Gastroesophageal sphincter (tissue), 4 donors: Measurements from ENCODE around the gene EVC2. TPM values are rescaled to one million over a fixed set of nuclear protein-coding genes. Genes with fewer than 3 reads are reported as not detected.

Source experiments
- ATAC-seq: fragments of 150-250 bp; one replicate; pipeline ENCODE4 v1.9.1; 2016; ENCODE audit warnings: mild to moderate bottlenecking, moderate library complexity
- H3K27ac ChIP-seq, 4 donors: fragments of 200-600 bp; sonication (generic) in 3 of 4; 1 replicate in 3 of 4; 2 replicates in 1 of 4; pipeline ENCODE4 v1.5.1; 2016 to 2019
- H3K27me3 ChIP-seq: fragments of 200-600 bp; sonication (generic); one replicate; pipeline ENCODE4 v1.5.1; 2019
- H3K36me3 ChIP-seq, 2 donors: fragments of 200-600 bp; sonication (generic); one replicate each; pipeline ENCODE4 v1.5.1; 2019; ENCODE audit warnings: control low read depth in 1 of 2
- H3K4me1 ChIP-seq, 3 donors: fragments of 200-600 bp; sonication (generic); 1 replicate in 2 of 3; 2 replicates in 1 of 3; pipeline ENCODE4 v1.5.1; 2016 to 2019; ENCODE audit warnings: control low read depth in 2 of 3
- H3K4me3 ChIP-seq, 2 donors: fragments of 200-600 bp; sonication (generic); one replicate each; pipeline ENCODE4 v1.5.1; 2019; ENCODE audit warnings: mild to moderate bottlenecking in 1 of 2, moderate library complexity in 1 of 2
- H3K9me3 ChIP-seq, 3 donors: fragments of 200-600 bp; sonication (generic); one replicate each; pipeline ENCODE4 v1.5.1; 2017 to 2019; ENCODE audit warnings: control low read depth in 2 of 3
- CTCF ChIP-seq, 4 experiments: fragments of 200-600 bp in 2 of 4; fragments of 450-650 bp in 2 of 4; sonication (generic) in 1 of 4; IDR thresholded peaks; one replicate each; pipeline ENCODE4 v1.5.1; 2017 to 2019; ENCODE audit warnings: antibody characterized with exemption in 4 of 4, mild to moderate bottlenecking in 2 of 4, moderate library complexity in 2 of 4
- EP300 ChIP-seq: sonication (generic); formaldehyde crosslinking; IDR thresholded peaks from one replicate; pipeline ENCODE4 v1.6.1; 2017; ENCODE audit warnings: antibody characterized with exemption, mild to moderate bottlenecking
- POLR2A ChIP-seq, 2 donors: fragments of 450-650 bp; IDR thresholded peaks; one replicate each; pipeline ENCODE4 v1.6.1; 2017; ENCODE audit warnings: antibody characterized with exemption in 2 of 2, mild to moderate bottlenecking in 2 of 2, moderate library complexity in 1 of 2
- POLR2AphosphoS5 ChIP-seq: sonication (generic); formaldehyde crosslinking; IDR thresholded peaks from one replicate; pipeline ENCODE4 v1.6.1; 2017; ENCODE audit warnings: antibody characterized with exemption
- WGBS, 2 donors: methylation state at CpG; one replicate each; pipeline ENCODE4 v1.1.5; 2018; ENCODE audit warnings: low coverage in 1 of 2; 5-methylcytosine and 5-hydroxymethylcytosine counted together
- total RNA-seq, 4 donors: library from RNA; depleted of rRNA; stranded (reverse); fragments of >200 nt; gene quantifications; one replicate each; pipeline ENCODE4 v1.1.0, GENCODE V29; 2016

The EVC2 gene
- total RNA-seq, 4 donors from 2014 or later, result 9.3 to 16.3 (median 12.4) TPM

DNA sequence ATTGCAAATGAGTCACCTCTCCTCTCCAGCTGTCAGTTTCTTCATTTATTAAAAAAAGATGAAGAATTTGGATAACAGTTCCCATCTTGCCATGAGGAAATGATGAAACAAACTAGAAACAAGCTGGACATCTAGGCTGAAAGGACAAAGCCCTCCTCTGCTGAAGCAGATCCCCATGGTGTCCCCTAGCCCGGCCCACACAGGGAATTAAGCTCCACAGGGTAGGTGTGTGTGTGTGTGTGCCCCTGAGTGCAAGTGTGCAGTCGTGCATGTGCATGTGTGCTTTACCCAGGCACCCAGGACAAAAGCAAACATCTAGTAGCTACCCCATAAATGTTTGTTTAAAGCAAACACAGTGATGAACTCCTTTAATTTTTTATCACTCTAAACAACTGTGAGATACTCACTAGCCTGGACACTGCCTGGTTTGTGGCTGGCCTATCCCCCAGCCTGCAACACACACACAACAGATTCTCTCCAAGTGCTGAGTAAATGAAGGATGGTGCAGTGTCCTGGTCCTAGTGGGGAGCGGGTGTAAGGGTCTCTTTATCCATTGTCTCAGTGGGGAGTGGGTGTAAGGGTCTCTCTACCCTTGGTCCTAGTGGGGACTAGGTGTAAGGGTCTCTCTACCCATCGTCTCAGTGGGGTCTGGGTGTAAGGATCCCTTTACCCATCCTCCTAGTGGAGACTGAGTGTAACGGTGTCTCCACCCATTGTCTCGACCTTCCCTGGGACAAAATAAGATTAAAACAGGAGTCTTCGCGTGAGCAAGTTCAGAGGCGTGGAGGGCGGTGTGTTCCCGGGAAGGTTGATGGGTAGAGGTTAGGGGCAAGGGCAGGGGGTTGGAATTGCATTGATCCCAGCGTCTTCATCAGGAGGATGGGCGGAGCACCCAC is 2.0 kb upstream of the EVC2 start:
- peak; percentile 16 for ATAC-seq
- Histone ChIP-seq H3K4me3 (peak overlapping the region; percentile 39 to 65), H3K9me3 (peaks cover 0 to under 1% (median 0%) of the 10 kb centered on the region in 3 donors), H3K27ac (peak overlapping the region; percentile 66 to 92 (median 89)), H3K36me3 (no peaks in the 10 kb centered on the region), H3K27me3 (no peaks in the 10 kb centered on the region), H3K4me1 (peaks cover 0 to 68% (median 21%) of the 10 kb centered on the region in 3 donors)
- WGBS, 2 donors, result 0 to 72% methylated on average over 2 to 6 of the region's 13 CpGs
- TF ChIP-seq CTCF (IDR thresholded peaks at IDR 0.05), result peak in 3 of 4 experiments; percentile 45 to 50 (median 47)
- TF ChIP-seq POLR2A (IDR thresholded peaks at IDR 0.05), result no peak

DNA sequence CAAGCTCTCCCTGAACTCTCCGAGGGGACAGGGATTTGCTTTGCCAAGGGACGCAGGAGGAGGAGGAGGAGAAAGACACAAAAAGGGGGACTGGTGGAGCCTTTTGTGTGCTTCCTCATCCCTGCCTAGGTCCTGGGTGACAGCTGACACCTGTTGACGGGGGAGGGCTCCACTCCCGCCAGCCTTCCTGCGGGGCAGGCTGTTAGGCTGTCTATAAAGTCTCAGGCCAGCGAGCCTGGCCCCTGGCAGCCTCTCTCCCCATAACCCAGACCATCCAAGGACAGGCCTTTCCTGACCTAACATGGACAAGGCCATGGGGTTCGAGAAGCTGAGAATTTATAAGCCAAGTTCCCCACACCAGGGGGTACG is 832 bp upstream of the EVC2 start:
- peaks cover 0 to 68% (median 21%) of the 10 kb centered on the region in 3 donors for H3K4me1 ChIP-seq
- ATAC-seq, result no peak
- H3K27ac ChIP-seq, result peak overlapping the region; percentile 83 to 92 (median 89)
- H3K27me3 ChIP-seq, result no peaks in the 10 kb centered on the region
- no peak for TF ChIP-seq CTCF (IDR thresholded peaks at IDR 0.05)
- TF ChIP-seq POLR2AphosphoS5, result no peak
- H3K36me3 ChIP-seq, result peaks cover 0 to 6% of the 10 kb centered on the region in 2 donors
- 100% methylated on average over 1 of the region's 8 CpGs; no CpG with 5 or more reads in 1 of the 2 donors for WGBS, 2 donors
- H3K4me3 ChIP-seq, result peak overlapping the region in 1 of 2 donors; percentile 71
- H3K9me3 ChIP-seq, result no peaks in the 10 kb centered on the region

DNA sequence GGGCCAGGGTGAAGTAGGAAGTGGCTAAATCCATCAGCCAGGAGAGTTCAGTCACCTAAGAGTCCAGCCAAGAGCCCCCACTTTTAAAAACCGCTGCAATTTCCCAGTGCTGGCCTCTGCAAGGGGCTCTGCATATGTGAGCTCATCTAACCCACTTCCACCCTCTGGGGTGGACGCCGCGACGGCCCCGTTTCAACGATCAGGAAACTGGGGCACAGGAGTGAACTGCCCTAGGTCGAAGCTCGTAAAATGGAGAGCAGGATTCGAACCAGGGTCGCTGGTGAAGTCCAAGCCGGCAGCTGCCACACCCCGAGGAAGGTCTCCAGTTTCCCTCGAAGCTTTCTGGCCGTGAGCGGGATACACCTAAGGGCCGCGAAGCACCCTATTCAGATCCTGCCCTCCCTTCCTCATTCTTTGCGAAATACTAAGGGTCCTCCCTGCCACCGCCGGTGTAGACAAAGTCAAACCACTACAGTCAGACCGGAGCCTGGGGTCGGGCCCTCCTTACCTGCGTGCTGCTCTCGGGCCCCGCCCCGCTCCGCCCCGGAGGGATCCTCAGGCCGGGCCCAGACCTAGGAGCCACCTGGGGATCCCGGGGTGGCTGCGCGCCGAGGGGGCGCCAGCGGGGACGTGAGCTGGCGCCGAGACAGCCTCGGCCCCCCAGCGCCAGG is 446 bp downstream of the EVC2 start:
- 1% methylated on average over 14 of the region's 41 CpGs; no CpG with 5 or more reads in 1 of the 2 donors for WGBS, 2 donors
- H3K9me3 ChIP-seq, result no peaks in the 10 kb centered on the region
- H3K36me3 ChIP-seq, result peaks cover 0 to 13% of the 10 kb centered on the region in 2 donors
- H3K27me3 ChIP-seq, result no peaks in the 10 kb centered on the region
- H3K4me3 ChIP-seq, result peak overlapping the region; percentile 71 to 96
- H3K4me1 ChIP-seq, result peaks cover 0 to 57% (median 21%) of the 10 kb centered on the region in 3 donors
- no peak for TF ChIP-seq POLR2AphosphoS5
- peak in 1 of 4 experiments; percentile 5 for TF ChIP-seq CTCF (IDR thresholded peaks at IDR 0.05)
- no peak for ATAC-seq
- peak overlapping the region; percentile 83 to 92 (median 89) for H3K27ac ChIP-seq

GRCh38 chr4:5707366-5707765 is 993 bp downstream of the EVC2 start:
- Histone ChIP-seq H3K36me3 (peaks cover 0 to 16% of the 10 kb centered on the region in 2 donors), H3K4me3 (peak overlapping the region; percentile 71 to 96), H3K27me3 (no peaks in the 10 kb centered on the region), H3K4me1 (peaks cover 0 to 52% (median 21%) of the 10 kb centered on the region in 3 donors), H3K9me3 (no peaks in the 10 kb centered on the region), H3K27ac (peak overlapping the region in 3 of 4 donors; percentile 88 to 92 (median 90))
- no peak for ATAC-seq
- WGBS, 2 donors, result 18 to 50% methylated on average over 2 to 5 of the region's 5 CpGs
- TF ChIP-seq CTCF (IDR thresholded peaks at IDR 0.05) (no peak), POLR2AphosphoS5 (no peak), EP300 (no peak), POLR2A (IDR thresholded peaks at IDR 0.05) (no peak)
